ENCODE results near the gene NEU3. TPM values are rescaled to one million over a fixed set of nuclear protein-coding genes. Genes with fewer than 3 reads are reported as not detected.

NEU3 gene
- total RNA-seq, 1 experiment from 2014 or later, result 12.5 TPM

DNA sequence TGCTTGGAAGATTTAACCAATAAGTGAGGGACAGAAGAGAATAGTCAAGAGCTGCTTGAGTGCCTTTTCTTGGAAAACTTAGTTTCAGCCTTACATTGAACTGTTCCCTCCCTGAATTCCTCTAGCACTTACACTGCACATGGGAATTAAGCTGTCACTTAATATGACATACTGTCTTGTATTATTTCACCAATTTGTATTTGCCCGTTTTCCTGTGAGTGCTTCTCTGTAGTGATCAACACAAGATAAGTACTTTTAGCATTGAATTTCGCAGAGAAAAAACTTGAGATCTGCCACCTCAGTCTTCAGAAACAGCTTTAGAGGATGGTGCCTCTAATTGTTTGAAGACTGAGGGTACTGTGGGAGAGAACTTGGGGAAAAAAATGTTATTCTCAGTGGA, 36.0 kb upstream of the NEU3 start:
- no peak overlapping the region for H3K9ac ChIP-seq (ENCODE audit: low read length)
- no peak for ATAC-seq
- no peak for DNase-seq (ENCODE audit: low read depth, low spot score)
- no peak overlapping the region for H2AFZ ChIP-seq (ENCODE audit: low read depth, low read length, poor library complexity, severe bottlenecking)
- H3K9me2 ChIP-seq (ENCODE audit: insufficient read depth), result 0 out of 2 replicates have a peak, but pooled peaks cover 3% of the 10 kb centered on the region
- no peak overlapping the region for H3K4me3 ChIP-seq (replicated peaks in 1 of 2; ENCODE audit: low read depth in 1 of 2, low read length in 2 of 2)
- H3K4me2 ChIP-seq (ENCODE audit: low read length), result no peak overlapping the region
- ChIA-PET POLR2A (interaction anchor here (1.6 kb wide), 1 partner anchor 37 kb away, joined by 3 read pairs; no protein-coding TSS in a partner anchor), CTCF (no interaction called here), RAD21 (ENCODE audit: low non-redundant PET in 1 of 2, low total read pairs in 2 of 2, uncharacterized antibody in 2 of 2, unreplicated experiment in 2 of 2) (no interaction called here)
- H3K9me3 ChIP-seq (ENCODE audit: control insufficient read depth in 1 of 2, insufficient read depth in 1 of 2, low read depth in 1 of 2, low read length in 2 of 2), result 0 out of 4 replicates have a peak, but pooled peaks cover 0 to 4% of the 10 kb centered on the region in 2 experiments
- H3K36me3 ChIP-seq (ENCODE audit: control insufficient read depth in 1 of 2, insufficient read depth in 2 of 2, low read length in 2 of 2), result peaks cover 0 to 18% of the 10 kb centered on the region in 2 experiments; a peak in 2 of 4 replicates
- H3K79me2 ChIP-seq (ENCODE audit: insufficient read depth, low read length), result peaks cover 98% of the 10 kb centered on the region
- no peaks in the 10 kb centered on the region for H3K27me3 ChIP-seq (ENCODE audit: insufficient read depth, low read length)
- intact Hi-C loops (cut with micrococcal nuclease), result no loop called here
- H4K20me1 ChIP-seq (ENCODE audit: insufficient read depth), result peaks cover 9% of the 10 kb centered on the region; the same call in 1 of the 2 replicates
- peaks cover 8 to 18% of the 10 kb centered on the region in 2 experiments for H3K4me1 ChIP-seq (ENCODE audit: control insufficient read depth in 1 of 2, insufficient read depth in 2 of 2, low read length in 2 of 2)
- no TSS peak for BruUV-seq (replicated peaks)
- no peak overlapping the region for H3K27ac ChIP-seq (ENCODE audit: low read depth, low read length)
- TF ChIP-seq CEBPB (IDR thresholded peaks at IDR 0.05; ENCODE audit: low read depth) (no peak), SRF (IDR thresholded peaks at IDR 0.05; ENCODE audit: low read depth) (no peak), JUND (IDR thresholded peaks at IDR 0.05) (no peak), EZH2phosphoT487 (IDR thresholded peaks at IDR 0.05; ENCODE audit: borderline replicate concordance) (no peak), ZFX (IDR thresholded peaks at IDR 0.05) (no peak), FOSL1 (IDR thresholded peaks at IDR 0.05; ENCODE audit: low read depth) (no peak), ELF1 (IDR thresholded peaks at IDR 0.05; ENCODE audit: borderline replicate concordance, low read depth) (no peak), CBX3 (IDR thresholded peaks at IDR 0.05; ENCODE audit: low read depth) (no peak), RAD21 (IDR thresholded peaks at IDR 0.05; ENCODE audit: low read depth) (no peak)

DNA sequence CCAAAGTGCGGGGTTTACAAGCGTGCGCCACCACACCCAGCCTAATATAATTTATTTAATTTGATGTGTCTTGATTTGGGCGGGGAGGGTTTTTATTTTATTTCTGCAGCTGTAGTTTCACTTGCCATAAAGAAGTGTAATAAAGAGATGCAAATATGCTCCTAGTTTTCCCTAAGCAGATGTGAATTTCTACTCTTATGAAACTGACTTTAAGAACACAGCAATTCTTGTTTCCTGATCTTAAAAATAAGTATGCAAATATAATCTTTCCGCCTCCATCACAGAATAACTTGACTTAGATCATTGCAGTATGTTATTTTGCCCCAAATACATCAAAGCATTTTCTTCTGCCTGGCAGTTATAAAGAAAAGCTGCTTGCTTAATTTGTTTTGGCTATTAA, 35.3 kb upstream of the NEU3 start:
- no TSS peak for BruUV-seq (replicated peaks)
- DNase-seq (ENCODE audit: low read depth, low spot score), result no peak
- Histone ChIP-seq H2AFZ (ENCODE audit: low read depth, low read length, poor library complexity, severe bottlenecking) (no peak overlapping the region), H3K27me3 (ENCODE audit: insufficient read depth, low read length) (no peaks in the 10 kb centered on the region), H3K36me3 (ENCODE audit: control insufficient read depth in 1 of 2, insufficient read depth in 2 of 2, low read length in 2 of 2) (peaks cover 0 to 18% of the 10 kb centered on the region in 2 experiments; a peak in 2 of 4 replicates), H3K4me1 (ENCODE audit: control insufficient read depth in 1 of 2, insufficient read depth in 2 of 2, low read length in 2 of 2) (peaks cover 8 to 14% of the 10 kb centered on the region in 2 experiments), H3K4me2 (ENCODE audit: low read length) (no peak overlapping the region), H3K79me2 (ENCODE audit: insufficient read depth, low read length) (peaks cover 98% of the 10 kb centered on the region), H3K9ac (ENCODE audit: low read length) (no peak overlapping the region), H3K27ac (ENCODE audit: low read depth, low read length) (no peak overlapping the region), H4K20me1 (ENCODE audit: insufficient read depth) (peaks cover 9% of the 10 kb centered on the region; the same call in 1 of the 2 replicates), H3K4me3 (replicated peaks in 1 of 2; ENCODE audit: low read depth in 1 of 2, low read length in 2 of 2) (no peak overlapping the region), H3K9me3 (ENCODE audit: control insufficient read depth in 1 of 2, insufficient read depth in 1 of 2, low read depth in 1 of 2, low read length in 2 of 2) (0 out of 4 replicates have a peak, but pooled peaks cover 0 to 4% of the 10 kb centered on the region in 2 experiments), H3K9me2 (ENCODE audit: insufficient read depth) (0 out of 2 replicates have a peak, but pooled peaks cover 3% of the 10 kb centered on the region)
- no peak for TF ChIP-seq CBX3 (IDR thresholded peaks at IDR 0.05; ENCODE audit: low read depth)
- no peak for ATAC-seq
- intact Hi-C loops (cut with micrococcal nuclease), result no loop called here
- ChIA-PET CTCF (interaction anchor here (0.8 to 1.0 kb wide), 2 partner anchors 24 to 35 kb away, joined by 3 to 6 read pairs; no protein-coding TSS in a partner anchor), RAD21 (ENCODE audit: low non-redundant PET in 1 of 2, low total read pairs in 2 of 2, uncharacterized antibody in 2 of 2, unreplicated experiment in 2 of 2) (no interaction called here), POLR2A (interaction anchor here (1.6 kb wide), 1 partner anchor 36 kb away, joined by 3 read pairs; no protein-coding TSS in a partner anchor)
